ENCODE measurements around the gene PROKR2. TPM values are rescaled to one million over a fixed set of nuclear protein-coding genes. Genes with fewer than 3 reads are reported as not detected.

Gene PROKR2
- total and polyA plus RNA-seq, 4 donors: not detected

- TF ChIP-seq ATF3 (IDR thresholded peaks at IDR 0.05): no peak
- no peak for TF ChIP-seq EGR1 (IDR thresholded peaks at IDR 0.05; ENCODE audit: low read depth in 2 of 2)
- no peak for TF ChIP-seq RAD21 (IDR thresholded peaks at IDR 0.05)
- no peak for TF ChIP-seq TAF1 (conservative IDR thresholded peaks at IDR 0.05)
Measured at GRCh38 chr20:5356941-5357340, 40.2 kb upstream of the PROKR2 start (continued).

GRCh38 chr20:5354901-5355300, 38.1 kb upstream of the PROKR2 start:
- Histone ChIP-seq H3K4me3 (ENCODE audit: low read depth in 1 of 3, low read length in 3 of 3) (no peak overlapping the region), H3K27ac (ENCODE audit: low read depth in 1 of 2, low read length in 2 of 2) (no peak overlapping the region), H3K27me3 (ENCODE audit: control insufficient read depth in 4 of 4, insufficient read depth in 4 of 4, low read length in 3 of 4) (no peaks in the 10 kb centered on the region), H3K36me3 (ENCODE audit: control insufficient read depth in 4 of 4, insufficient read depth in 3 of 4, low read depth in 1 of 4, low read length in 3 of 4) (no peaks in the 10 kb centered on the region), H3K9ac (ENCODE audit: low read depth in 1 of 2, low read length in 2 of 2) (no peak overlapping the region), H3K4me1 (ENCODE audit: control insufficient read depth in 4 of 4, insufficient read depth in 4 of 4, low read length in 3 of 4) (no peaks in the 10 kb centered on the region), H3K9me3 (ENCODE audit: control insufficient read depth in 4 of 4, low read length in 3 of 4) (peaks cover 0 to 3% (median 1%) of the 10 kb centered on the region in 4 donors)
- WGBS: 79% methylated on average over 2 of the region's 2 CpGs
- TF ChIP-seq TAF1 (conservative IDR thresholded peaks at IDR 0.05) (no peak), EGR1 (IDR thresholded peaks at IDR 0.05; ENCODE audit: low read depth in 2 of 2) (no peak), GABPA (IDR thresholded peaks at IDR 0.05 in 1 of 2, conservative IDR thresholded peaks at IDR 0.05 in 1 of 2) (no peak), CTCF (IDR thresholded peaks at IDR 0.05; ENCODE audit: low read depth, low read length, missing input control) (no peak), FOXA2 (IDR thresholded peaks at IDR 0.05) (no peak), HNF4A (conservative IDR thresholded peaks at IDR 0.05) (no peak), SP1 (IDR thresholded peaks at IDR 0.05) (no peak), ZBTB33 (IDR thresholded peaks at IDR 0.05) (no peak), ATF3 (IDR thresholded peaks at IDR 0.05) (no peak), JUND (IDR thresholded peaks at IDR 0.05) (no peak), RXRA (IDR thresholded peaks at IDR 0.05) (no peak), FOXA1 (IDR thresholded peaks at IDR 0.05) (no peak), MAX (IDR thresholded peaks at IDR 0.05) (no peak), RAD21 (IDR thresholded peaks at IDR 0.05) (no peak)
- no peak for DNase-seq (ENCODE audit: low spot score)

- no peak overlapping the region for H3K27ac ChIP-seq (ENCODE audit: low read depth in 1 of 2, low read length in 2 of 2)
- no peak overlapping the region for H3K9ac ChIP-seq (ENCODE audit: low read depth in 1 of 2, low read length in 2 of 2)
- no peaks in the 10 kb centered on the region for H3K27me3 ChIP-seq (ENCODE audit: control insufficient read depth in 4 of 4, insufficient read depth in 4 of 4, low read length in 3 of 4)
- no peaks in the 10 kb centered on the region for H3K4me1 ChIP-seq (ENCODE audit: control insufficient read depth in 4 of 4, insufficient read depth in 4 of 4, low read length in 3 of 4)
- 61% methylated on average over 4 of the region's 4 CpGs for WGBS
- no peaks in the 10 kb centered on the region for H3K36me3 ChIP-seq (ENCODE audit: control insufficient read depth in 4 of 4, insufficient read depth in 3 of 4, low read depth in 1 of 4, low read length in 3 of 4)
- no peaks in the 10 kb centered on the region for H3K9me3 ChIP-seq (ENCODE audit: control insufficient read depth in 4 of 4, low read length in 3 of 4)
- no peak overlapping the region for H3K4me3 ChIP-seq (ENCODE audit: low read depth in 1 of 3, low read length in 3 of 3)
- DNase-seq (ENCODE audit: low spot score): no peak
- TF ChIP-seq MAX (IDR thresholded peaks at IDR 0.05) (no peak), CTCF (IDR thresholded peaks at IDR 0.05; ENCODE audit: low read depth, low read length, missing input control) (no peak), JUND (IDR thresholded peaks at IDR 0.05) (no peak), HNF4A (conservative IDR thresholded peaks at IDR 0.05) (no peak), ZBTB33 (IDR thresholded peaks at IDR 0.05) (no peak), SP1 (IDR thresholded peaks at IDR 0.05) (no peak), FOXA1 (IDR thresholded peaks at IDR 0.05) (no peak), RXRA (IDR thresholded peaks at IDR 0.05) (no peak), GABPA (IDR thresholded peaks at IDR 0.05 in 1 of 2, conservative IDR thresholded peaks at IDR 0.05 in 1 of 2) (no peak)
Measured at GRCh38 chr20:5353624-5354496, 37.1 kb upstream of the PROKR2 start.

Measured in liver (tissue), 9 donors.